GM23248 (cell line): ENCODE data around the gene MAP3K6. TPM values are rescaled to one million over a fixed set of nuclear protein-coding genes. Genes with fewer than 3 reads are reported as not detected.

Experiments used
- DNase-seq: peaks from one replicate; pipeline ENCODE4 v3.0.0-alpha.2; 2015
- H2AFZ ChIP-seq: fragments of 200-600 bp; sonication (generic); 2 replicates; pipeline ENCODE4 v1.6.1; 2016; ENCODE audit warnings: antibody characterized with exemption
- H3F3A ChIP-seq: fragments of 200-600 bp; sonication (generic); 2 replicates; pipeline ENCODE4 v1.6.1; 2016; ENCODE audit warnings: mild to moderate bottlenecking, antibody characterized with exemption, mixed run types; ENCODE audit not compliant: insufficient read depth
- H3K27ac ChIP-seq: fragments of 200-600 bp; sonication (generic); 2 replicates; pipeline ENCODE4 v1.5.1; 2016; ENCODE audit warnings: mild to moderate bottlenecking
- H3K27me3 ChIP-seq: fragments of 200-600 bp; sonication (generic); replicated peaks from 2 replicates; pipeline ENCODE4 v1.6.1; 2016; ENCODE audit warnings: mild to moderate bottlenecking; ENCODE audit not compliant: insufficient read depth
- H3K36me3 ChIP-seq: fragments of 200-600 bp; sonication (generic); 2 replicates; pipeline ENCODE4 v1.6.1; 2016; ENCODE audit warnings: low read depth, mild to moderate bottlenecking
- H3K4me1 ChIP-seq: fragments of 200-600 bp; sonication (generic); 2 replicates; pipeline ENCODE4 v1.6.1; 2016; ENCODE audit warnings: mild to moderate bottlenecking; ENCODE audit not compliant: insufficient read depth
- H3K4me2 ChIP-seq: fragments of 200-600 bp; sonication (generic); one replicate; pipeline ENCODE4 v1.6.1; 2016; ENCODE audit warnings: mild to moderate bottlenecking; ENCODE audit not compliant: unreplicated experiment
- H3K4me3 ChIP-seq: fragments of 200-600 bp; sonication (generic); 2 replicates; pipeline ENCODE4 v1.5.1; 2016; ENCODE audit warnings: mild to moderate bottlenecking
- H3K79me2 ChIP-seq: fragments of 200-600 bp; sonication (generic); 2 replicates; pipeline ENCODE4 v1.6.1; 2016; ENCODE audit warnings: mild to moderate bottlenecking; ENCODE audit not compliant: insufficient read depth
- H3K9ac ChIP-seq: fragments of 200-600 bp; sonication (generic); 2 replicates; pipeline ENCODE4 v1.6.1; 2016; ENCODE audit warnings: mild to moderate bottlenecking
- H3K9me2 ChIP-seq: fragments of 200-600 bp; sonication (generic); 2 replicates; pipeline ENCODE4 v1.6.1; 2016; ENCODE audit warnings: mixed run types, mild to moderate bottlenecking, moderate library complexity; ENCODE audit not compliant: insufficient read depth
- H3K9me3 ChIP-seq: fragments of 200-600 bp; sonication (generic); one replicate; pipeline ENCODE4 v1.6.1; 2017; ENCODE audit warnings: low read depth
- H4K20me1 ChIP-seq: fragments of 200-600 bp; sonication (generic); 2 replicates; pipeline ENCODE4 v1.6.0; 2016; ENCODE audit not compliant: insufficient read depth
- EZH2 ChIP-seq: fragments of 200-600 bp; sonication (generic); IDR thresholded peaks from 2 replicates; pipeline ENCODE4 v1.6.1; 2018; ENCODE audit warnings: antibody characterized with exemption, mild to moderate bottlenecking; ENCODE audit not compliant: insufficient read depth, poor library complexity, severe bottlenecking
- EZH2phosphoT487 ChIP-seq: fragments of 200-600 bp; sonication (generic); IDR thresholded peaks from 2 replicates; pipeline ENCODE4 v1.6.1; 2018; ENCODE audit warnings: antibody characterized with exemption, moderate library complexity, mild to moderate bottlenecking, low read depth; ENCODE audit not compliant: insufficient read depth
- WGBS, 2 experiments: methylation state at CpG; one replicate each; pipeline ENCODE4 v1.1.6; 2015 to 2017; ENCODE audit warnings: low lambda C conversion rate in 2 of 2, low coverage in 1 of 2; ENCODE audit errors: missing lambda C conversion rate in 2 of 2; 5-methylcytosine and 5-hydroxymethylcytosine counted together
- in situ Hi-C: fragments of 300-500 bp; cut with MboI; formaldehyde crosslinking; loops from 2 replicates; pipeline ENCODE4 v1.15.0; 2020
- polyA plus RNA-seq: library from polyadenylated mRNA; unstranded; fragments of >200 nt; fragmentation: Nextera tagmentation; extraction: Ambion mirVana; gene quantifications from 2 replicates; pipeline ENCODE4 v1.2.1, GENCODE V29; 2016
- total RNA-seq: library from RNA; depleted of rRNA; stranded (reverse); fragments of >200 nt; shearing (Covaris generic); gene quantifications from 2 replicates; pipeline ENCODE4 v1.2.3, GENCODE V29; 2014

Gene MAP3K6
- total and polyA plus RNA-seq, 2 experiments from 2014 or later, result 13.7 to 40.3 TPM

DNA sequence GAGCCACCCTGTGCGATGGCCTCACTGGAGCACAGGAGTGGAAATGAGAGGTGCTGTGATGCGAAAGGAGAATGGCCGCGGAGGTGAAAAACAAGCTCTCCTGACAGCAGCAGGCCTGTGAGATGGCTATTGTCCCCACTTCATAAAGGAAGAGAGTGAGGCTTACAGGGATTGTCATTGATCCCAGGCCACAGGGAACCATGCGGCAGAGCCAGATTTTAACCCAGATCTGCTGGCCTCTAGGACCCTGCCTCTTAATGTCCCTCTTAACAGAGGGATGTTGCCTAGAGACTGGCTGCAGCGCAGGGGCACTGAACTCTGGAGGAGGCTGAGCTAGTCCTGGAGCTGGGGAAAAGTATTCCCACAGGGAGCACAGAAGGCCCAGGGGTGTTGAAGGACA, 28.0 kb downstream of the MAP3K6 start:
- Histone ChIP-seq H3K27ac (no peak overlapping the region), H3K36me3 (peaks cover 9% of the 10 kb centered on the region; the same call in 1 of the 2 replicates), H3K9me3 (no peaks in the 10 kb centered on the region), H3K9ac (no peak overlapping the region), H3K4me1 (peaks cover 14% of the 10 kb centered on the region), H3K4me3 (no peak overlapping the region), H3K4me2 (no peak overlapping the region), H3K79me2 (no peaks in the 10 kb centered on the region), H2AFZ (no peak overlapping the region), H3F3A (no peaks in the 10 kb centered on the region), H4K20me1 (no peaks in the 10 kb centered on the region), H3K9me2 (no peaks in the 10 kb centered on the region), H3K27me3 (no peaks in the 10 kb centered on the region)
- DNase-seq, result no peak
- in situ Hi-C loops, result no loop called here
- 96 to 100% methylated on average over 6 of the region's 6 CpGs for WGBS, 2 experiments
- TF ChIP-seq EZH2phosphoT487, result no peak
- no peak for TF ChIP-seq EZH2

DNA sequence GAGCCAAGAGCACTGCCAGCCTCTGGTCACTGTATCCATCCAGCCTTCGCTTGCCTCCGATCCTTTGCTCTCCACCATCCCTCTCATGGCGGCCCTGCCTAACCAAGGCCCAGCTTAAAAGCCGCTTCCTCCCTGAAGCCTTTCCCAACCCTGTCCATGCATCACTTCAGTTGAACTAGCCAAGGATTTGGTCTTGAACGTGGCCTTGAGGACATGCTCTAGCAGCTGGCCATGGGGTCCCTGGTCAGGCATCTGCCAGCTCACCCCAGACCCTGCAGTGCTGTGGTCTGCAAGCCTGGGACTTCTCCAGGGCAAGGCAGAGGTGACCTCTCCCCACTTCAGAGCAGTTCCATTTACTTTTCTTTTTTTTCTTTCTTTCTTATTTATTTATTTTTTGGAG, 30.0 kb downstream of the MAP3K6 start:
- no peak for DNase-seq
- Histone ChIP-seq H3K79me2 (no peaks in the 10 kb centered on the region), H3K4me2 (no peak overlapping the region), H3K4me1 (peaks cover 11% of the 10 kb centered on the region), H3K27ac (no peak overlapping the region), H3K9me3 (no peaks in the 10 kb centered on the region), H3K27me3 (no peaks in the 10 kb centered on the region), H3K36me3 (peaks cover 9% of the 10 kb centered on the region; the same call in 1 of the 2 replicates), H3K4me3 (no peak overlapping the region), H2AFZ (no peak overlapping the region), H3F3A (no peaks in the 10 kb centered on the region), H3K9me2 (no peaks in the 10 kb centered on the region), H4K20me1 (no peaks in the 10 kb centered on the region), H3K9ac (no peak overlapping the region)
- in situ Hi-C loops, result no loop called here
- TF ChIP-seq EZH2phosphoT487, result no peak
- TF ChIP-seq EZH2, result no peak
- WGBS, 2 experiments, result 80 to 82% methylated on average over 5 of the region's 5 CpGs

DNA sequence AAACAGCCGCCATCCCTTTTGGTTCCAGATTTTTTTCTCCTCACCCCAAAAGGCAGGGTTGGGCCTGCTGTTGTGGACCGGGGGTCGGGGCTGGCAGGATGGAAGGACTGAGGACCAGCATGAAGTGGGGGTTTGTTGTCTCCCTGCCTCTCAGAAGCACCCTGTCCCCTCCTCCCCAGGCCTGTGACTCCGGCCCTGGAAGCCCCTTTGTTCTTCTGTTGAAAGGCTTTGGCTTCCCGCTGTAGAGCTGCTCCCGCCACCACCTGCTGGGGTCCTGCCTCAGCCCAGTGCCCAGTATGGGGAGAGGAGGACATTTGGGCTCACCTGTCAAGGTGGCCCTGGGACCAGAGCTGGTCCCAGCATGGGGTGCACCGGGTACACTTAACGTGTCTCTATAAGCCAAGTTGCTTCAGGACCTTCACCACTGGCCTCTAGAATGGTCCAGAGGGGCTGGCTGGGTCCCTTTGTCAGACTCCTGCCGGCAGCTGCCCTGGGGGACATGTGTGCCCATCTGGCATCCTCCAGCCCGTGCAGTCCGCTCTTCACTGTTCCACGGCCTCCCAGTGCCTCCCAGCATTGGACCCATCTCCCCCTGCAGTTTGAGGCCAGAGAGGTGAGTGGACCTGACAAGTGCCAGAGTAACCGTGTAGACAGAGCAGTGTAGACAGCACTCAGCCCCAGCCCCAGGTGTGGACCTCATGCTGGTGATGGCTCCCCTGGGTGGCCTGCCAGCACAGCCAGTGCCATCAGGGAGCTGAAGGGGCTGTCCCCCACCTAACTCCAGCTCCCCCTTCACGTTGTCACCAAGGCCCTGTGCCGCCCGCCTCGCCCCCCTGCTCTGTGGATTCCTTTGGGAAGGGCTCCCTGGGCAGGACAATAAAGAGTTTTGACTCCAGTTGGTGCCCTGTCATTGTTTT, 31.0 kb downstream of the MAP3K6 start:
- no peak for DNase-seq
- Histone ChIP-seq H3K4me2 (no peak overlapping the region), H3K9ac (no peak overlapping the region), H3K9me2 (no peaks in the 10 kb centered on the region), H3K27me3 (no peaks in the 10 kb centered on the region), H3K36me3 (peaks cover 9% of the 10 kb centered on the region; the same call in 1 of the 2 replicates), H3F3A (no peaks in the 10 kb centered on the region), H4K20me1 (no peaks in the 10 kb centered on the region), H3K27ac (no peak overlapping the region), H3K4me1 (0 out of 2 replicates have a peak, but pooled peaks cover 1% of the 10 kb centered on the region), H2AFZ (no peak overlapping the region), H3K9me3 (no peaks in the 10 kb centered on the region), H3K79me2 (peaks cover 7% of the 10 kb centered on the region), H3K4me3 (no peak overlapping the region)
- no peak for TF ChIP-seq EZH2phosphoT487
- TF ChIP-seq EZH2, result no peak
- 90 to 96% methylated on average over 17 of the region's 17 CpGs for WGBS, 2 experiments
- in situ Hi-C loops, result no loop called here

DNA sequence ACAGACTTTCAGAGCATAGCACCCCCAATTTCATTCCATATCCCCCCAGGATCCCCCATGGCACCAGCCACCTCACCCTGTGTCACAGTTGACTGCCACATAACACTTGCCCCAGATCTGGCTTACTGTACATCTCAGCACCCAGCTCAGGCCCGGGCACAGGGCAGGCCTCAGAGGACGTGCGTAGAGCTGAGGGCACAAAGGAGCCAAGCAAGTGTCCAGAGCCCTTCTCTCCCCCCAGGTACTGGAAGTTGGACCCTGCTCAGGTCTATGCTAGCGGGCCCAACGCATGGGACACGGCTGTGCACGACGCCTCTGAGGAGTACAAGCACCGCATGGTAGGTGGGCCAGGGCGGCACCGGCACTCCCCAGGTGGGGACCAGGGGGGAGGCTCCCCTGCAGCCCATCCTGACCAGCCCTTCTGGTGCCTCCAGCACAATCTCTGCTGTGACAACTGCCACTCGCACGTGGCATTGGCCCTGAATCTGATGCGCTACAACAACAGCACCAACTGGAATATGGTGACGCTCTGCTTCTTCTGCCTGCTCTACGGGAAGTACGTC, 33.0 kb downstream of the MAP3K6 start:
- H3K27me3 ChIP-seq, result no peaks in the 10 kb centered on the region
- TF ChIP-seq EZH2, result no peak
- no peak for TF ChIP-seq EZH2phosphoT487
- no peaks in the 10 kb centered on the region for H3K9me2 ChIP-seq
- no peaks in the 10 kb centered on the region for H3K4me1 ChIP-seq
- no peak overlapping the region for H3K9ac ChIP-seq
- no peak overlapping the region for H2AFZ ChIP-seq
- in situ Hi-C loops, result no loop called here
- peaks cover 27% of the 10 kb centered on the region for H3K79me2 ChIP-seq
- H4K20me1 ChIP-seq, result no peaks in the 10 kb centered on the region; the same call in 1 of the 2 replicates
- 91 to 92% methylated on average over 17 of the region's 17 CpGs for WGBS, 2 experiments
- H3K9me3 ChIP-seq, result no peaks in the 10 kb centered on the region
- H3F3A ChIP-seq, result no peaks in the 10 kb centered on the region
- no peak overlapping the region for H3K27ac ChIP-seq
- DNase-seq, result no peak
- peaks cover 9% of the 10 kb centered on the region; the same call in 1 of the 2 replicates for H3K36me3 ChIP-seq
- no peak overlapping the region for H3K4me3 ChIP-seq
- H3K4me2 ChIP-seq, result no peak overlapping the region
